Kidney epithelial cell (primary cell): ENCODE measurements around the gene ELL2. TPM values are rescaled to one million over a fixed set of nuclear protein-coding genes. Genes with fewer than 3 reads are reported as not detected.

Source experiments
- DNase-seq: peaks from one replicate; pipeline ENCODE4 v3.0.0-alpha.2; 2010; ENCODE audit warnings: low read depth
- H3K27me3 ChIP-seq: 2 replicates; pipeline ENCODE4 v1.6.0; 2011; ENCODE audit warnings: low read length; ENCODE audit not compliant: control insufficient read depth, insufficient read depth
- H3K36me3 ChIP-seq: 2 replicates; pipeline ENCODE4 v1.5.1; 2011; ENCODE audit warnings: low read length; ENCODE audit not compliant: control insufficient read depth, insufficient read depth
- H3K4me3 ChIP-seq: 2 replicates; pipeline ENCODE4 v1.5.1; 2011; ENCODE audit warnings: low read depth, mild to moderate bottlenecking, control low read depth, low read length
- total RNA-seq: library from RNA; depleted of rRNA; stranded (reverse); fragments of >200 nt; gene quantifications from 2 replicates; pipeline ENCODE4 v1.2.3, GENCODE V29; 2015
- TF ChIP-seq, protein P1 (sequence below): IDR thresholded peaks from 2 replicates; pipeline ENCODE4 v1.5.1; 2011; ENCODE audit warnings: mild to moderate bottlenecking, moderate library complexity, low read length, control low read depth, inconsistent platforms; ENCODE audit not compliant: insufficient read depth, poor library complexity, severe bottlenecking

The ELL2 gene
- total RNA-seq, 1 donor from 2014 or later: 14.1 TPM

DNA sequence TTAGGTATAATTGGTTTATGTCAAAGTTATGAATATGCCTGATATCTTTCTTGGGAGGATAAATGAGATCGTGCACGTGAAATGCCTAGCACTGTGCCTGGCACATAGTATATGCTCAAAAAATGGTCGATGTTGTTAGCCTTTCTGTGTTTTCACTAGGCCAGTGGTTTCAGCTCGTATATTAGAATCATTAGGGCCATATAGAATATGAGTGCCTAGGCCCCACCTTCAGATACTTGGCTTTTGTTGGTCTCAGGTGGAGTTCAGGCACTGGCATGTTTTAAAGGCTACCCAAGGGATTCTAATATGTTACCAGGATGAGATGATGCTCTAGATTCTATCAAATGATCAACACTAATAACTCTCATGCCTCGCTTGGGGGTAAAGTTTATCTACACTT is 56.8 kb downstream of the ELL2 start:
- no peak for DNase-seq
- TF ChIP-seq, protein P1, sequence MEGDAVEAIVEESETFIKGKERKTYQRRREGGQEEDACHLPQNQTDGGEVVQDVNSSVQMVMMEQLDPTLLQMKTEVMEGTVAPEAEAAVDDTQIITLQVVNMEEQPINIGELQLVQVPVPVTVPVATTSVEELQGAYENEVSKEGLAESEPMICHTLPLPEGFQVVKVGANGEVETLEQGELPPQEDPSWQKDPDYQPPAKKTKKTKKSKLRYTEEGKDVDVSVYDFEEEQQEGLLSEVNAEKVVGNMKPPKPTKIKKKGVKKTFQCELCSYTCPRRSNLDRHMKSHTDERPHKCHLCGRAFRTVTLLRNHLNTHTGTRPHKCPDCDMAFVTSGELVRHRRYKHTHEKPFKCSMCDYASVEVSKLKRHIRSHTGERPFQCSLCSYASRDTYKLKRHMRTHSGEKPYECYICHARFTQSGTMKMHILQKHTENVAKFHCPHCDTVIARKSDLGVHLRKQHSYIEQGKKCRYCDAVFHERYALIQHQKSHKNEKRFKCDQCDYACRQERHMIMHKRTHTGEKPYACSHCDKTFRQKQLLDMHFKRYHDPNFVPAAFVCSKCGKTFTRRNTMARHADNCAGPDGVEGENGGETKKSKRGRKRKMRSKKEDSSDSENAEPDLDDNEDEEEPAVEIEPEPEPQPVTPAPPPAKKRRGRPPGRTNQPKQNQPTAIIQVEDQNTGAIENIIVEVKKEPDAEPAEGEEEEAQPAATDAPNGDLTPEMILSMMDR: no peak
- no peaks in the 10 kb centered on the region for H3K27me3 ChIP-seq
- H3K4me3 ChIP-seq: no peak overlapping the region
- no peaks in the 10 kb centered on the region for H3K36me3 ChIP-seq

GRCh38 chr5:95903838-95904237 is 57.8 kb downstream of the ELL2 start:
- TF ChIP-seq, protein P1: no peak
- Histone ChIP-seq H3K27me3 (no peaks in the 10 kb centered on the region), H3K4me3 (no peak overlapping the region), H3K36me3 (no peaks in the 10 kb centered on the region)
- no peak for DNase-seq

DNA sequence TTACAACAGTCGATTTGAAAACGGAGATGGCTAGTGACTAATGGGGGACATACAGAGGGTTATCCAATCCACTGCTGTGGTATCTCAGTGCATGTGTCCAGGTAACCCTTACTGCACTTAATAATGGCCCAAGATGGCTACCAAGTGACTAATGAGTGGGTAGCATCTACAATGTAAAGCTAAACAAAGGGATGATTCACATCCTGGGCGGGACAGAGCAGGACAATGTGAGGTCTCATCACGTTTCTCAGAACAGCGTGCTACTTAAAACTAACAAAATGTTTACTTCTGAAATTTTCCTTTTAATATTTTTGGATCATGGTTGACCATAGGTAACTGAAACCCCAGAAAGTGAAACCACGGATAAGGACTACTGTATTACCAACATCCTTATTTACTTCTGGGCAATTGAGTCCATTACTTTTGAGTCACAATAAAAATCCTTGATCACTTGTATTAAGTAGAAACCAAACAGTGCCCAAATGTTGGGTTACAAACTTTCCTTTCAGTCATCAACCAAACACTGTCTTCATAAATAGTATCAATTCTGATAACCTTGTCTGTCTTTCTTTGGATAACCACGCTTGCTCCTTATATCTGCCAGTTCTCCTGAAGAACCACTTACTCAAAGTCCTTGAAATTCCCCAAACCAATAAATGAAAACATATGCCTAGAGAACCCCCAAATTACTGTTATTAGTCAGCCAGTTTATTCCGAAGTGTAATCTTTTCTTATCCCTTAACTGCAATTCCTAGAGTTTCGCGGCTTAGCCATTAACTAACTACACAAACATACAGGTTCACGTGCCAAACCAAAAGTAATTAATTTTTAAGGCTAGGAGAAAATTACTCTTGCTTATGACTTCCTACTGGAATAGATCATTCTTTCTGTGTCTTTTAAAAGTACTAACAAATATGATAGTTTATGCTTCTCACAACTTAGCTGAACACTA is 59.7 kb downstream of the ELL2 start:
- no peak overlapping the region for H3K4me3 ChIP-seq

DNA sequence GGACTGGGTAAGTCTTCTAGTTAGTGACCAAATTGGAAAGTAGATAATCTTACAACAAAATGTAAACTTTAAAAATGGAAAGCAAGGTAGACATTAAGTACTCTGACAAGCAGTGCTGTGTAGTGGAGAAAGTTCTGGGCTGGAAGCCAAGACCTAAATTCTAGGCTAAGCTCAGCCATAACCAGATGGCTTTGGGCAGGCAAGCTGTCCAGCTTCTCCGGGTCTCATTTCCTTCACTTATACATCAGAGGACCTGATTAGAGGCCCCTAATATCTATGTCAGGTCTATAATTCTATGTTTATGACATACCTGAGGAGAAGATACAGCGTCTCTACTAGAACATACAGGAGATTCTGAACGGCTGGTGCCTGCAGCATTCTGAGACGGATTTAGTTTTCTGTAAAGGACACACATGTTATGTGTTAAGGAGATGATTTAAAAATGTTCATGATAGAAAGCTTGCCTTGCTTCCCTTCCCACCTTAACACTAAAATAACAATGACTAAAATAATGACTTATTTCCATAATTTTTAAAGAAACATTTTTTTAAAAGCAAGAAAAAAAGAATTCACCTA is 61.2 kb downstream of the ELL2 start:
- no peaks in the 10 kb centered on the region for H3K27me3 ChIP-seq
- TF ChIP-seq, protein P1: no peak
- H3K4me3 ChIP-seq: no peak overlapping the region
- DNase-seq: no peak
- H3K36me3 ChIP-seq: no peaks in the 10 kb centered on the region

More for the DNA sequence above, 59.7 kb downstream of the ELL2 start:
- no peak for DNase-seq
- TF ChIP-seq, protein P1: no peak
- Histone ChIP-seq H3K36me3 (no peaks in the 10 kb centered on the region), H3K27me3 (no peaks in the 10 kb centered on the region)

- TF ChIP-seq, protein P1: no peak
- H3K36me3 ChIP-seq: no peaks in the 10 kb centered on the region
Measured at GRCh38 chr5:95899829-95900228, 61.8 kb downstream of the ELL2 start.

More at GRCh38 chr5:95899829-95900228, 61.8 kb downstream of the ELL2 start:
- Histone ChIP-seq H3K27me3 (no peaks in the 10 kb centered on the region), H3K4me3 (no peak overlapping the region)
- DNase-seq: no peak
